GM21576 (cell line): ENCODE data around the gene APMAP.
"Not testable (repeated sequence)": the region's sequence is repeated elsewhere in the genome, so short reads cannot be mapped to it uniquely, and the experiment has no call there.

Experiments
- ATAC-seq: cut with Tn5 transposase; IDR thresholded peaks from one replicate; pipeline ENCODE4 v1.9.1; 2021; ENCODE audit warnings: mild to moderate bottlenecking, moderate library complexity; ENCODE audit not compliant: unreplicated experiment

Gene APMAP

GRCh38 chr20:25008388-25009217, 16.1 kb upstream of the APMAP start:
- ATAC-seq = no peak

- no peak for ATAC-seq
Observed at GRCh38 chr20:25007491-25008305, 15.1 kb upstream of the APMAP start.

GRCh38 chr20:25006431-25007167, 14.0 kb upstream of the APMAP start:
- ATAC-seq = no peak

- no peak for ATAC-seq
Observed at GRCh38 chr20:25005661-25006060, 13.1 kb upstream of the APMAP start.

- no peak for ATAC-seq
Observed at GRCh38 chr20:25005220-25005619, 12.7 kb upstream of the APMAP start.

- ATAC-seq = no peak
Observed at GRCh38 chr20:25003002-25003401, 10.5 kb upstream of the APMAP start.

- ATAC-seq = not testable (repeated sequence)
Observed at GRCh38 chr20:25001323-25001722, 8.8 kb upstream of the APMAP start.

DNA sequence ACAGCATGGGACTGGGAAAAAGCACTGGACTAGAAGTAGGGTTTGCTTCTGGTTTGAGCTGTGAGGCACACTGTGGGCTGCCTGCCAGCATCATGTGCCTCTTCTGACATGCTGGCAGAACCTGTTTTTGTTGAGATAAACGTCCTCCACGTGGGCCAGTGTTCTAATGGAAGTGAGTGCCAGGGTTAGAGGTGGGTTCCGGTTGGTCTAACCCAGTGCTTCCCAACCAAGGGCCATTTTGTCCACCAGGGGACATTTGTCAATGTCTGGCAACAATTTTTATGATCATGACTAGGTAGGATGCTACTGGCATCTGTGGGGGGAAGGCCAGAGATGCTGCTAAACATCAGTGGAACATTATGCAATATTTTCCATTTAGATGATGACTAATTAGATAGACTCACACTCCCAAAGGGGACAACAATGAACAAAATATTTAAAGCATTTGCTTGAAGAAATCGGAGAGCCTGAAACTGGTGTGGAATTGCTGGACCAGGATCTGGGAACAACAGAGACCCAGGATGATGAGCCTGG, 7.8 kb upstream of the APMAP start:
- no peak for ATAC-seq

DNA sequence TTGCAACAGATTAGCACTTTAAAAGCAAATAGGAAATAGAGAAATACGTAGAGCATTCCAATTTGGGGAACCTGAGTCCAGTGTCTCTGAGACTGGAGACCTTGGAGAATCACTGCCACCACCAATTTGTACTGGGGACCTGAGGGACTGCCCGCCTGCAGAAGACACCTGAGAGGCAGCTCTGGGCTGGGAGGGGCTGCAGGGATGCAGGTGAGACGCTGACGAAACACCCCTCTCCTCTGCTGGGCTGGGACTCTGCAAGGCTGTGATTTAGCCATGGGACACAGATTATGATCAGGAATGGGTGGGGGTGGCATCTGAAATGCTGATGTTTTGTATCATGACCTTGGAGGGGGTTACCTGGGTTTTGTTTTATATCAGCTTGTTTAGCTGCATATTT, 7.0 kb upstream of the APMAP start:
- no peak for ATAC-seq

DNA sequence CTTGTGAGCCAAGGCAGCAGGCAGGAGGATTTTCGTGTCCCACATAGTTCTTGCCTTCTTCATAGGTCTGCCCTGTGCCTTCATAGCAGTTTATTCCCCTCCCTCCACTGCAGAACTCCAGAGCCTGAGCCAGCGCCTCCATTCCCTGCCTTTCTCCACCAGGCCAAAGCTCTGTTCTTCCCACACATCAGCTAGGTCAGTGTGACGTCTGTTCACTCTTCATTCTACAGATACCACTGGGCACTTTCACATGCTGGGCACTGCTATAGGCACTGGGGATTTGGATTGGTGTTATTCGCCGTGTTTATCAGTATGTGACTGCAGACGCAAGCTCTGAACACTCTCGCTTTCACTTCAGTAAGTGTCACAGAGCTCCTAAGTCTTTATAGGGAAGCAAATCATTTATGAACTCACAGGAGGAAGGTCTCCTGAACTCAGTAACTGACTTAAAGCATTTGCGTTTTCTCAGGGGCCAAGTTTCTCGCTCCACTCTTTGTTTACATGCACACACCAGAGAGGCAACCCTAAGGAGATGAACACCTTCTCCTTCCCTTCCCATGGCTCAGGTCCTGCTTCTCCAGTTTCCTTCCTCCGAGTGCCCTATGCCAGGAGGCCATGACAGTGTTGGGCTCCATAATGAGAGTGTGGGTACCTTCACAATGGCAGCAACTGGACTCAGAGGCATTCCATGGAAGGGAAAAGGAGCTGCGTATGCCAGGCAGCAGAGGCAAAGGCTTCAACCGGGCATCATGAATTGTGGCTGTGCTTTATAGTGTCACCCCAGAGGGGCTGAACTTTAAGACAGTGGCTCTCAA, 6.3 kb upstream of the APMAP start:
- no peak for ATAC-seq

GRCh38 chr20:24998121-24998520, 5.6 kb upstream of the APMAP start:
- no peak for ATAC-seq

GRCh38 chr20:24996449-24997377, 4.2 kb upstream of the APMAP start:
- ATAC-seq = no peak

DNA sequence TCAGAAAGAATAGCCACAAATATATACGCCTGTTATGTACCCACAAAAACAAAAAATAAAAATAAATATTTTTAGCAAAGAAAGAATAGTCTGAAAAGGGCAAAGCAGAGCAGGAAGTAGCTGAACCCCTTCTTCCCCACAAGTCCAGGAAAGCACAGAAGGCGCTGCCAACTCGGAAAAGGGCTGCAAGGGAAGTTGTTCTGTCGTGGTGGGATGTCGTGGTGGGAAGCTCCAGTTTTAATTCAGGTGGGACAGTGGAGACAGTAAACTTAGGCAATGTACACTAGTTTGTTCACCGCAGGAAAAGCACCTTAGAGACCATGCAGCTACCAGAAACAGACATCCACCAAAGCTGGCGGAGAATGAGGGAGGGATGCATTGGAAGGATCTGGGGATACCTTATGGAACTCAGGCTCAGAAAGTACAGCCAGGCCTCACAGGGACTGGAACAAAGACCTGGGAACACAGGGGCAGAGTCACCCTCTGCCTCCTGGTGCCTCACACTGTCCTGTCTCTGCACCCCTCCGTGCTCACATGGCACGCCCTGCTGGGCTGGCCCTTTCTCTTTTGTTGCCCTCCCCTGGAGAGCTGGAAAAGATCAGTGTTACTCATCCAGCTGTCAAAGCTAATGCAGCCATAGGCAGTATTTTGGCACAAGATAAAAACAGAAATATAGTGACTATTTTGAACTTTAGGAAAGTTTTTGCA, 3.3 kb upstream of the APMAP start:
- no peak for ATAC-seq

- no peak for ATAC-seq
Observed at GRCh38 chr20:24994470-24995368, 2.2 kb upstream of the APMAP start.

GRCh38 chr20:24994186-24994465, 1.6 kb upstream of the APMAP start:
- no peak for ATAC-seq

GRCh38 chr20:24993337-24994185, 1.0 kb upstream of the APMAP start:
- ATAC-seq = no peak

GRCh38 chr20:24991897-24992486, 559 bp downstream of the APMAP start:
- ATAC-seq = peak; percentile 22
